OCI-LY3 (cell line): ENCODE data around the gene TNS3.

ENCODE experiments used
- CTCF ChIP-seq: fragments of 200-600, 300-600 bp; sonication (generic); IDR thresholded peaks from 2 replicates; pipeline ENCODE4 v1.5.1; 2014; ENCODE audit warnings: antibody characterized with exemption, low read length, low read depth
- EZH2phosphoT487 ChIP-seq: fragments of 200-600 bp; shearing (Covaris generic); IDR thresholded peaks from 2 replicates; pipeline ENCODE4 v1.6.1; 2018; ENCODE audit warnings: antibody characterized with exemption, mixed run types, low read depth

DNA sequence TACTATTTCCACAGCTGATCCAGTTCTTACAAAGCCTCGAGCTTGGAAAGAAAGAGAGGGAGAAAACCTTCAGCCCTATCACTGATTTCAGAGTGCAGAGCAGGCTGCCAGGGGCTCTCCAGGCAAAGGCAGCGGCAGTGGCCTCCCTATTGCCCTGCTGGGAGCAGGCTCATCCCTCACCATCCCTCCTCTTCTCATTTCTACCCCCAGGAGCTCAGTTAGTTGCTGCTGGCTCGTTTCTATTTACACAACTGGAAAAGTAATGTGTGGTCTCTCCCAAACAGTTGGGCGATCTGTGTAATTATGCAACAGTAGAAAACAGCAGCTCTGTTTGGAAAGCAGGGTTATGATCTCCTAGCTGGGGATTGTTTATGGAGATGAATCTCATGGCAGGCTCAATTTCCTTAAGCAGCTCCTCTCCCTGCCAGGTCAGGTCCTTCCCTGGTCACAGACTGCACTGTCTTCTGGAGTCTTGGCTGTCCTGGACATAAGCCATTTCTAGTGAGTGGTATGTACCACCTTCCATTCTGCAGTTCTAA lies 28.7 kb upstream of the TNS3 start:
- TF ChIP-seq CTCF (no peak), EZH2phosphoT487 (no peak)
